Activated naive CD4-positive, alpha-beta T cell treated with anti-CD3 and anti-CD28 coated beads for 36 hours (primary cell): ENCODE data around the gene FBXO31. TPM values are rescaled to one million over a fixed set of nuclear protein-coding genes. Genes with fewer than 3 reads are reported as not detected.
A peak's percentile ranks its signal among the peaks of the same experiment; 100 is the strongest.

Experiments
- CTCF ChIA-PET: fragments of 350-600 bp; sonication (Branson Sonifier 250); formaldehyde crosslinking; loops from one replicate; lab custom pipeline; 2021; ENCODE audit warnings: antibody characterized with exemption; lab: Charles Lee
- DNase-seq: peaks from one replicate; pipeline ENCODE4 v3.0.0-alpha.2; 2020
- H3K27ac Mint-ChIP-seq: one replicate; pipeline ENCODE4 v1.8.0; 2021; ENCODE audit warnings: mild to moderate bottlenecking, mixed read lengths
- H3K27me3 Mint-ChIP-seq: one replicate; pipeline ENCODE4 v1.8.0; 2021; ENCODE audit warnings: low read depth, mixed read lengths
- H3K36me3 Mint-ChIP-seq: one replicate; pipeline ENCODE4 v1.8.0; 2021; ENCODE audit warnings: low read depth, mixed read lengths
- H3K4me1 Mint-ChIP-seq: one replicate; pipeline ENCODE4 v1.8.0; 2021; ENCODE audit warnings: low read depth, mixed read lengths
- H3K4me3 Mint-ChIP-seq: one replicate; pipeline ENCODE4 v1.8.0; 2021; ENCODE audit warnings: mild to moderate bottlenecking, moderate library complexity, mixed read lengths
- H3K9me3 Mint-ChIP-seq: one replicate; pipeline ENCODE4 v1.8.0; 2021; ENCODE audit warnings: mixed read lengths
- intact Hi-C: fragments of 100-400 bp; cut with micrococcal nuclease; formaldehyde crosslinking; loops from one replicate; pipeline ENCODE4 v1.15.1; 2023
- total RNA-seq, 2 experiments: library from RNA; stranded (reverse); gene quantifications; one replicate each; pipeline ENCODE4 v1.2.3, GENCODE V29; 2021

Gene FBXO31
- total RNA-seq, 2 experiments from 2014 or later = 26.4 to 26.7 TPM

GRCh38 chr16:87303962-87304521 lies 79.5 kb downstream of the FBXO31 start:
- H3K4me3 Mint-ChIP-seq = no peak overlapping the region
- H3K9me3 Mint-ChIP-seq = no peaks in the 10 kb centered on the region
- no peak overlapping the region for H3K27ac Mint-ChIP-seq
- CTCF ChIA-PET = interaction anchor here (1.4 to 1.5 kb wide), 2 partner anchors 13 to 332 kb away, joined by 3 to 5 read pairs; partner anchors contain the start of gene C16orf95
- H3K4me1 Mint-ChIP-seq = peaks cover 8% of the 10 kb centered on the region
- H3K36me3 Mint-ChIP-seq = peaks cover 5% of the 10 kb centered on the region
- no peak for DNase-seq
- H3K27me3 Mint-ChIP-seq = no peaks in the 10 kb centered on the region
- intact Hi-C loops = no loop called here

GRCh38 chr16:87303431-87303930 lies 80.1 kb downstream of the FBXO31 start:
- peak; percentile 58 for DNase-seq
- Mint-ChIP-seq H3K27me3 (no peaks in the 10 kb centered on the region), H3K36me3 (no peaks in the 10 kb centered on the region), H3K27ac (peak overlapping the region; percentile 20), H3K9me3 (no peaks in the 10 kb centered on the region), H3K4me1 (peaks cover 8% of the 10 kb centered on the region), H3K4me3 (no peak overlapping the region)
- CTCF ChIA-PET = interaction anchor here (1.4 to 1.5 kb wide), 2 partner anchors 13 to 333 kb away, joined by 3 to 5 read pairs; partner anchors contain the start of gene C16orf95
- intact Hi-C loops = no loop called here

GRCh38 chr16:87298857-87299465 lies 84.6 kb downstream of the FBXO31 start:
- Mint-ChIP-seq H3K27ac (no peak overlapping the region), H3K36me3 (no peaks in the 10 kb centered on the region), H3K4me3 (no peak overlapping the region), H3K9me3 (no peaks in the 10 kb centered on the region), H3K4me1 (peaks cover 10% of the 10 kb centered on the region), H3K27me3 (no peaks in the 10 kb centered on the region)
- DNase-seq = no peak
- intact Hi-C loops = loop anchor here (5.0 kb wide), 1 partner anchor 737 kb away; no protein-coding TSS in a partner anchor
- CTCF ChIA-PET = interaction anchor here (0.6 to 2.3 kb wide), 5 partner anchors 9 to 684 kb away, joined by 3 to 7 read pairs (median 4); no protein-coding TSS in a partner anchor

GRCh38 chr16:87297918-87298631 lies 85.5 kb downstream of the FBXO31 start:
- intact Hi-C loops = loop anchor here (5.0 kb wide), 1 partner anchor 736 kb away; no protein-coding TSS in a partner anchor
- CTCF ChIA-PET = interaction anchor here (0.6 to 2.3 kb wide), 11 partner anchors 10 to 321 kb away, joined by 3 to 7 read pairs (median 3); no protein-coding TSS in a partner anchor
- H3K9me3 Mint-ChIP-seq = no peaks in the 10 kb centered on the region
- H3K4me3 Mint-ChIP-seq = no peak overlapping the region
- H3K27ac Mint-ChIP-seq = no peak overlapping the region
- no peaks in the 10 kb centered on the region for H3K27me3 Mint-ChIP-seq
- H3K36me3 Mint-ChIP-seq = no peaks in the 10 kb centered on the region
- DNase-seq = peak; percentile 53
- peaks cover 4% of the 10 kb centered on the region for H3K4me1 Mint-ChIP-seq

GRCh38 chr16:87297407-87297806 lies 86.2 kb downstream of the FBXO31 start:
- CTCF ChIA-PET = interaction anchor here (0.7 to 2.3 kb wide), 8 partner anchors 13 to 321 kb away, joined by 3 to 7 read pairs (median 3); no protein-coding TSS in a partner anchor
- H3K36me3 Mint-ChIP-seq = no peaks in the 10 kb centered on the region
- intact Hi-C loops = loop anchor here (5.0 kb wide), 1 partner anchor 735 kb away; no protein-coding TSS in a partner anchor
- no peaks in the 10 kb centered on the region for H3K9me3 Mint-ChIP-seq
- H3K4me3 Mint-ChIP-seq = no peak overlapping the region
- DNase-seq = no peak
- no peaks in the 10 kb centered on the region for H3K27me3 Mint-ChIP-seq
- H3K27ac Mint-ChIP-seq = no peak overlapping the region
- peaks cover 2% of the 10 kb centered on the region for H3K4me1 Mint-ChIP-seq

GRCh38 chr16:87295661-87296531 lies 87.7 kb downstream of the FBXO31 start:
- H3K36me3 Mint-ChIP-seq = peaks cover 7% of the 10 kb centered on the region
- intact Hi-C loops = loop anchor here (5.0 kb wide), 1 partner anchor 734 kb away; no protein-coding TSS in a partner anchor
- CTCF ChIA-PET = no interaction called here
- peaks cover 3% of the 10 kb centered on the region for H3K9me3 Mint-ChIP-seq
- no peaks in the 10 kb centered on the region for H3K27me3 Mint-ChIP-seq
- peaks cover 2% of the 10 kb centered on the region for H3K4me1 Mint-ChIP-seq
- no peak overlapping the region for H3K4me3 Mint-ChIP-seq
- H3K27ac Mint-ChIP-seq = no peak overlapping the region
- DNase-seq = no peak

GRCh38 chr16:87295259-87295658 lies 88.3 kb downstream of the FBXO31 start:
- CTCF ChIA-PET = no interaction called here
- Mint-ChIP-seq H3K9me3 (peaks cover 3% of the 10 kb centered on the region), H3K4me1 (peaks cover 2% of the 10 kb centered on the region), H3K27ac (no peak overlapping the region), H3K27me3 (no peaks in the 10 kb centered on the region), H3K4me3 (no peak overlapping the region), H3K36me3 (peaks cover 7% of the 10 kb centered on the region)
- DNase-seq = no peak
- intact Hi-C loops = loop anchor here (5.0 kb wide), 1 partner anchor 733 kb away; no protein-coding TSS in a partner anchor

- no peaks in the 10 kb centered on the region for H3K27me3 Mint-ChIP-seq
- DNase-seq = no peak
- H3K4me3 Mint-ChIP-seq = no peak overlapping the region
- intact Hi-C loops = no loop called here
- peaks cover 3% of the 10 kb centered on the region for H3K9me3 Mint-ChIP-seq
- CTCF ChIA-PET = interaction anchor here (0.8 to 0.9 kb wide), 2 partner anchors 21 to 231 kb away, joined by 3 to 5 read pairs; no protein-coding TSS in a partner anchor
- no peak overlapping the region for H3K27ac Mint-ChIP-seq
- H3K36me3 Mint-ChIP-seq = peaks cover 7% of the 10 kb centered on the region
- H3K4me1 Mint-ChIP-seq = peaks cover 2% of the 10 kb centered on the region
These were observed 89.6 kb downstream of the FBXO31 start for GRCh38 chr16:87293990-87294389.

- CTCF ChIA-PET = no interaction called here
- intact Hi-C loops = no loop called here
These were observed 91.6 kb downstream of the FBXO31 start for GRCh38 chr16:87291944-87292343.

GRCh38 chr16:87288753-87289362 lies 94.7 kb downstream of the FBXO31 start:
- Mint-ChIP-seq H3K27ac (no peak overlapping the region), H3K4me3 (no peak overlapping the region), H3K4me1 (no peaks in the 10 kb centered on the region), H3K36me3 (peaks cover 9% of the 10 kb centered on the region), H3K9me3 (peaks cover 3% of the 10 kb centered on the region), H3K27me3 (no peaks in the 10 kb centered on the region)
- DNase-seq = no peak
- CTCF ChIA-PET = no interaction called here
- intact Hi-C loops = no loop called here

More at GRCh38 chr16:87291944-87292343, 91.6 kb downstream of the FBXO31 start:
- Mint-ChIP-seq H3K9me3 (peaks cover 3% of the 10 kb centered on the region), H3K36me3 (peaks cover 7% of the 10 kb centered on the region), H3K27me3 (no peaks in the 10 kb centered on the region), H3K27ac (no peak overlapping the region), H3K4me3 (no peak overlapping the region), H3K4me1 (no peaks in the 10 kb centered on the region)
- DNase-seq = no peak
